NK-92 treated with Interleukin-12 subunit alpha and Interleukin-12 subunit beta, amount 100 ng/mL, for 24 hours (cell line): ENCODE measurements around the gene CYP2J2.
"Not testable (repeated sequence)": the region's sequence is repeated elsewhere in the genome, so short reads cannot be mapped to it uniquely, and the experiment has no call there.

ENCODE experiments used
- DNase-seq: peaks from one replicate; lab custom pipeline; 2025; lab: John Stamatoyannopoulos, UW

Gene CYP2J2

GRCh38 chr1:59857679-59858354 is 68.8 kb downstream of the CYP2J2 start:
- no peak for DNase-seq

GRCh38 chr1:59856725-59857338 is 69.7 kb downstream of the CYP2J2 start:
- DNase-seq = no peak

GRCh38 chr1:59855297-59855696 is 71.3 kb downstream of the CYP2J2 start:
- not testable (repeated sequence) for DNase-seq

GRCh38 chr1:59852117-59852516 is 74.5 kb downstream of the CYP2J2 start:
- no peak for DNase-seq

- no peak for DNase-seq
These were observed 79.7 kb downstream of the CYP2J2 start for GRCh38 chr1:59846895-59847282.

- DNase-seq = no peak
These were observed 80.2 kb downstream of the CYP2J2 start for GRCh38 chr1:59846209-59846894.

GRCh38 chr1:59845091-59845490 is 81.5 kb downstream of the CYP2J2 start:
- DNase-seq = no peak
